NCI-H2227 (cell line): ENCODE measurements around the gene ICOSLG.
"Not testable (repeated sequence)": the region's sequence is repeated elsewhere in the genome, so short reads cannot be mapped to it uniquely, and the experiment has no call there.

Experiments used
- DNase-seq: peaks from one replicate; lab custom pipeline; 2025; ENCODE audit not compliant: unreplicated experiment; lab: John Stamatoyannopoulos, UW

The ICOSLG gene

DNA sequence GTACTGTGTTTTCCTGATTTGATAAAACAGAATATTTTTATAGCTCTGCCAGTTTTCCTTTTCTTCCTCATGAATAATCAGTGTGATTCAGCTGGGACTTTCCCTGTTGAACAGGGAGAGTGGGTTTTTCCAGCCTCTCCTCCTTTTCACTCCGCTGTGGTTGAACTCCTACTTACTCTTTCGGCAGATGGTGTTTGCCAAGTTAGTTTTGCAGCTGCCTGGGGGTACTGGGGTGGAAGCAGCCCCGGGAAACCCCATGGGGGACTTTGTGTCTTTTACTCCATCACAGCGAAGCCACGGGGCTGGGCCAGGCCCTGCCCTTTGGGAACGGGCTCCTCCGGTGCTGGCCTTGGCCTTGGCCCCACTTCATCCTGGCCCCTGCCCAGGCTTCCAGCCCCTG lies 55.9 kb downstream of the ICOSLG start:
- DNase-seq, result not testable (repeated sequence)

GRCh38 chr21:44182202-44182601 lies 58.5 kb downstream of the ICOSLG start:
- DNase-seq, result not testable (repeated sequence)

- not testable (repeated sequence) for DNase-seq
Measured at GRCh38 chr21:44181506-44181905, 59.2 kb downstream of the ICOSLG start.

- DNase-seq, result not testable (repeated sequence)
Measured at GRCh38 chr21:44176127-44176526, 64.6 kb downstream of the ICOSLG start.

- not testable (repeated sequence) for DNase-seq
Measured at GRCh38 chr21:44175189-44175588, 65.6 kb downstream of the ICOSLG start.
